HCT116 (cell line): ENCODE data around the gene SLC22A7. TPM values are rescaled to one million over a fixed set of nuclear protein-coding genes. Genes with fewer than 3 reads are reported as not detected.

Source experiments
- ATAC-seq: fragments of 200-7000 bp; cut with Tn5 transposase; 2 replicates; pipeline ENCODE4 v1.9.1; 2020; ENCODE audit warnings: mild to moderate bottlenecking, moderate library complexity
- BruUV-seq: library from RNA; stranded (reverse); fragments of 400-500 nt; replicated peaks from 2 replicates; lab custom pipeline; 2021; lab: Mats Ljungman, UMichigan
- CTCF ChIA-PET: fragments of 300-600 bp; sonication (Branson Sonifier 250); formaldehyde crosslinking; loops from one replicate; lab custom pipeline; 2021; ENCODE audit warnings: antibody characterized with exemption; lab: Charles Lee
- POLR2A ChIA-PET: fragments of 300-600, 350-600 bp; sonication (Branson Sonifier 250); formaldehyde crosslinking; loops from one replicate; lab custom pipeline; 2021; ENCODE audit warnings: antibody characterized with exemption; lab: Charles Lee
- RAD21 ChIA-PET, 2 experiments: fragments of 300-600 bp; sonication (Branson Sonifier 250); formaldehyde crosslinking; loops; one replicate each; lab custom pipeline; 2023; ENCODE audit warnings: low total read pairs in 2 of 2; ENCODE audit not compliant: uncharacterized antibody in 2 of 2, unreplicated experiment in 2 of 2, low non-redundant PET in 1 of 2; lab: Charles Lee
- DNase-seq: peaks from one replicate; pipeline ENCODE4 v3.0.0-alpha.2; 2010; ENCODE audit warnings: low read depth, low spot score
- H2AFZ ChIP-seq: fragments of 200-600 bp; shearing (Covaris generic), sonication (generic); 2 replicates; pipeline ENCODE4 v1.6.1; 2017; ENCODE audit warnings: low read depth, mixed run types, mixed read lengths, antibody characterized with exemption, low read length; ENCODE audit not compliant: poor library complexity, severe bottlenecking
- H3K27ac ChIP-seq: 2 replicates; pipeline ENCODE4 v1.5.1; 2012; ENCODE audit warnings: low read depth, low read length
- H3K27me3 ChIP-seq: fragments of 200-600 bp; sonication (generic); 2 replicates; pipeline ENCODE4 v1.6.1; 2016; ENCODE audit warnings: mixed run types, low read length, mixed read lengths; ENCODE audit not compliant: insufficient read depth
- H3K36me3 ChIP-seq, 2 experiments: fragments of 200-500 bp in 1 of 2; fragments of 200-600 bp in 1 of 2; sonication (Bioruptor generic) in 1 of 2; sonication (generic) in 1 of 2; 2 replicates each; pipeline versions ENCODE4 v1.5.1 to v1.6.1; 2014 to 2016; ENCODE audit warnings: low read length in 2 of 2, inconsistent platforms in 1 of 2, mixed read lengths in 1 of 2, mixed run types in 1 of 2; ENCODE audit not compliant: insufficient read depth in 2 of 2, control insufficient read depth in 1 of 2
- H3K4me1 ChIP-seq, 2 experiments: fragments of 200-600 bp in 1 of 2; sonication (generic) in 1 of 2; 2 replicates each; pipeline versions ENCODE4 v1.5.1 to v1.6.1; 2012 to 2017; ENCODE audit warnings: low read length in 2 of 2, inconsistent platforms in 1 of 2, mild to moderate bottlenecking in 1 of 2, mixed read lengths in 1 of 2, mixed run types in 1 of 2, moderate library complexity in 1 of 2; ENCODE audit not compliant: insufficient read depth in 2 of 2, control insufficient read depth in 1 of 2
- H3K4me2 ChIP-seq: fragments of 200-600 bp; sonication (generic); 2 replicates; pipeline ENCODE4 v1.6.1; 2017; ENCODE audit warnings: mixed run types, low read length, mixed read lengths
- H3K4me3 ChIP-seq, 2 experiments: fragments of 200-600 bp in 1 of 2; sonication (generic) in 1 of 2; replicated peaks in 1 of 2; 2 replicates each; pipeline ENCODE4 v1.5.1; 2011 to 2016; ENCODE audit warnings: low read length in 2 of 2, control low read depth in 1 of 2, low read depth in 1 of 2, mild to moderate bottlenecking in 1 of 2, mixed read lengths in 1 of 2, mixed run types in 1 of 2
- H3K79me2 ChIP-seq: fragments of 200-600 bp; sonication (generic); 2 replicates; pipeline ENCODE4 v1.6.1; 2017; ENCODE audit warnings: mild to moderate bottlenecking, mixed run types, low read length, moderate library complexity, mixed read lengths; ENCODE audit not compliant: insufficient read depth
- H3K9ac ChIP-seq: fragments of 200-600 bp; sonication (generic); 2 replicates; pipeline ENCODE4 v1.6.1; 2016; ENCODE audit warnings: low read length, mixed read lengths
- H3K9me2 ChIP-seq: fragments of 200-600 bp; sonication (generic), shearing (Covaris generic); 2 replicates; pipeline ENCODE4 v1.6.1; 2017; ENCODE audit warnings: mixed run types, mild to moderate bottlenecking, moderate library complexity; ENCODE audit not compliant: insufficient read depth
- H3K9me3 ChIP-seq, 2 experiments: fragments of 200-500 bp in 1 of 2; fragments of 200-600 bp in 1 of 2; sonication (Bioruptor generic) in 1 of 2; sonication (generic) in 1 of 2; 2 replicates each; pipeline ENCODE4 v1.6.1; 2014 to 2017; ENCODE audit warnings: low read length in 2 of 2, mixed read lengths in 2 of 2, inconsistent platforms in 1 of 2, low read depth in 1 of 2, mild to moderate bottlenecking in 1 of 2, mixed run types in 1 of 2, moderate library complexity in 1 of 2; ENCODE audit not compliant: control insufficient read depth in 1 of 2, insufficient read depth in 1 of 2
- H4K20me1 ChIP-seq: fragments of 200-600 bp; sonication (generic), shearing (Covaris generic); 2 replicates; pipeline ENCODE4 v1.6.1; 2017; ENCODE audit warnings: mixed run types, mild to moderate bottlenecking, moderate library complexity; ENCODE audit not compliant: insufficient read depth
- JUND ChIP-seq: IDR thresholded peaks from 2 replicates; pipeline ENCODE4 v1.6.1; 2012
- POLR2AphosphoS5 ChIP-seq: IDR thresholded peaks from 2 replicates; pipeline ENCODE4 v1.6.1; 2011; ENCODE audit warnings: mild to moderate bottlenecking, low read depth, low read length, moderate library complexity
- ZFX ChIP-seq: fragments of 450-650 bp; IDR thresholded peaks from 2 replicates; pipeline ENCODE4 v1.6.1; 2017
- ZNF274 ChIP-seq: fragments of 200-500 bp; sonication (Bioruptor generic); IDR thresholded peaks from 2 replicates; pipeline ENCODE4 v1.6.1; 2014; ENCODE audit warnings: mild to moderate bottlenecking, low read depth, low read length, inconsistent platforms
- intact Hi-C: fragments of 100-400 bp; cut with micrococcal nuclease; formaldehyde crosslinking; loops from 2 replicates; pipeline ENCODE4 v1.10.0; 2022
- total RNA-seq: library from RNA; stranded (reverse); gene quantifications from one replicate; pipeline ENCODE4 v1.2.1, GENCODE V29; 2021; ENCODE audit not compliant: unreplicated experiment
- TF ChIP-seq, protein P1 (sequence below): IDR thresholded peaks from 2 replicates; pipeline ENCODE4 v1.6.1; 2012
- TF ChIP-seq, protein P2 (sequence below): IDR thresholded peaks from 2 replicates; pipeline ENCODE4 v1.6.1; 2011; ENCODE audit warnings: mild to moderate bottlenecking, low read length, moderate library complexity; ENCODE audit not compliant: insufficient replicate concordance; ENCODE audit errors: extremely low read depth
- TF ChIP-seq, protein P3 (sequence below): IDR thresholded peaks from 2 replicates; pipeline ENCODE4 v1.6.1; 2012

SLC22A7 gene
- total RNA-seq, 1 experiment from 2014 or later: not detected

DNA sequence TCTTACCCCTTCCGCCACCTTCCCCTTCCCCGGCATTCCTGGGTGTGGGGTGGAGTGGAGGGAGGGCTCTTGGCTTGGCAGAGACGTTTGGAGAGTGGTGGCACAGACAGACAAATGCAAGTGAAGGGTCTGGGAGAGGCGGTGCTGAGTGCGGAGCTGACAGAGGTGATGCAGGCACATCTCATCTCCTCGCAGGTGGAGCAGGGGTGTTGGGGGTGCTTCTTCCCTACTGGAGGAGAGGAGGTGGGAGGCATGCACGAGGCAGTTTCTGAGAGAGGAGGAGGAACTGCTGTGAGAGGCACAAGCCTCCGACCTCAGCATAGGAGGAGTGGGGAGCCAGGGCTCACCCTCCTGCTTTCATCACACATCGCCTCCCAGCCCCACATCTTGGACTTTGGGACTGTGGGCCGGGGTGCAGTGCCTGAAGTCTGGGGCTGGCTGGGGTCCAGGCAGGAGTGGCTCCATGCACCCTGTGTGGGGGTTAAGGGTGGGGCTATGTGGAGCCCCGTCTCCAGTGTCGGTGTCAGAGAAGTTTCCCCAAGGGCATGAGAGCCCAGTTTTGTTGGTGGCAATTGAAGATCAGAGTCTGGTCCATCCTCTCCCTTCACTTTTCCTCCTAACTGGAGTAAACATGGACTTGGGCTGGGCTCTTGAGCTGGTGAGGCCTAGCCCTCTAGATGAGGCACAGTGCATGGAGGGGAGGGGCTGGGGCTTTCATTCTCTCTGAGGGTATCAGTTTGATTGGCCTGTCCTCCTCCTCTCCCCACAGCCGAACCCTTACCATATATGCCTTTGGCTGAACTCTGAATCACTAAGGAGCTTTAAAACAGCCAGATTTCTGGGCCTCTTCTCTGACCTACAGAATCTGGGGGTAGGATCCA, 20.2 kb upstream of the SLC22A7 start:
- H3K4me2 ChIP-seq: peak overlapping the region; percentile 15; the same call in 1 of the 2 replicates
- ChIA-PET RAD21 (no interaction called here), CTCF (interaction anchor here (0.5 to 1.4 kb wide), 2 partner anchors 9 to 219 kb away, joined by 3 read pairs; no protein-coding TSS in a partner anchor), POLR2A (no interaction called here)
- H2AFZ ChIP-seq: no peak overlapping the region
- no peaks in the 10 kb centered on the region for H3K9me3 ChIP-seq
- no TSS peak for BruUV-seq
- ATAC-seq (peak; percentile 35; the same call in 1 of the 2 replicates), DNase-seq (no peak)
- 0 out of 2 replicates have a peak, but pooled peaks have one; percentile 31 for TF ChIP-seq ZFX
- TF ChIP-seq POLR2AphosphoS5: no peak
- no peaks in the 10 kb centered on the region for H3K36me3 ChIP-seq
- no peaks in the 10 kb centered on the region for H3K79me2 ChIP-seq
- H3K27ac ChIP-seq: no peak overlapping the region
- H3K9me2 ChIP-seq: no peaks in the 10 kb centered on the region
- intact Hi-C loops: no loop called here
- H3K27me3 ChIP-seq: no peaks in the 10 kb centered on the region
- H3K4me3 ChIP-seq: no peak overlapping the region
- peaks cover 0 to 12% of the 10 kb centered on the region in 2 experiments; a peak in 2 of 4 replicates for H3K4me1 ChIP-seq
- H3K9ac ChIP-seq: no peak overlapping the region
- H4K20me1 ChIP-seq: no peaks in the 10 kb centered on the region

DNA sequence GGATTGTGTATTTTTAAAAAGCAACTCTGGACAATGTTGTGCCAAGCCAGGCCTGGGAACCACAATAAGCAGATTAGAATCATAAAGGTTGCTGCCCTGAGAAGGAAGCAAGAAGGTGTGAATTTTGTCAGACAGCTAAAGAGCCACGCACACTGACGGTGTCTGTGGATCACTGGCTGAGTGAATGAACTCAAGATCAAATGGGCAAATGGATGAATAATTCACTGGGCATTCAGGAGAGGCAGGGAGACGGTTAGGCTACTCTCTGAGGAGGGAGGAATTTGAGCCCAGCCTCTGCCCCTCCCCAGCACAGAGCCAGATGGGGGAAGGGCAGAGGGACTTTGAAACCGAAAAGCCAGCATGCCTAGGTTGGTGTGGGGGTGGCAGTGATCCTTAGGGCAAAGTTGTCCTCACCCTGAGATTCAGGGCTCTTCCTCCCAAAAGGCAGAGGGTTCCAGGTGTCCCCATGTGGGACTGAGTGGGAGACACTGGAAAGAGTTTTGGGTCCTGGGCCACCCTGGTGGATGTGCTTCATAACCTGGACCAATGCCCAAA, 19.5 kb upstream of the SLC22A7 start:
- Histone ChIP-seq H3K4me2 (peak overlapping the region; percentile 15), H3K9me3 (no peaks in the 10 kb centered on the region), H3K9me2 (no peaks in the 10 kb centered on the region), H3K9ac (no peak overlapping the region), H3K36me3 (no peaks in the 10 kb centered on the region), H2AFZ (no peak overlapping the region), H3K4me1 (peaks cover 0 to 12% of the 10 kb centered on the region in 2 experiments; a peak in 2 of 4 replicates), H4K20me1 (no peaks in the 10 kb centered on the region), H3K27me3 (no peaks in the 10 kb centered on the region), H3K4me3 (no peak overlapping the region), H3K79me2 (no peaks in the 10 kb centered on the region), H3K27ac (no peak overlapping the region)
- DNase-seq (no peak), ATAC-seq (peak; percentile 39; the same call in 1 of the 2 replicates)
- intact Hi-C loops: no loop called here
- ChIA-PET CTCF (interaction anchor here (0.5 to 1.4 kb wide), 2 partner anchors 10 to 218 kb away, joined by 3 read pairs; no protein-coding TSS in a partner anchor), POLR2A (no interaction called here), RAD21 (no interaction called here)
- BruUV-seq: no TSS peak
- TF ChIP-seq, protein P1, sequence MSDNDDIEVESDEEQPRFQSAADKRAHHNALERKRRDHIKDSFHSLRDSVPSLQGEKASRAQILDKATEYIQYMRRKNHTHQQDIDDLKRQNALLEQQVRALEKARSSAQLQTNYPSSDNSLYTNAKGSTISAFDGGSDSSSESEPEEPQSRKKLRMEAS: no peak
- TF ChIP-seq, protein P2, sequence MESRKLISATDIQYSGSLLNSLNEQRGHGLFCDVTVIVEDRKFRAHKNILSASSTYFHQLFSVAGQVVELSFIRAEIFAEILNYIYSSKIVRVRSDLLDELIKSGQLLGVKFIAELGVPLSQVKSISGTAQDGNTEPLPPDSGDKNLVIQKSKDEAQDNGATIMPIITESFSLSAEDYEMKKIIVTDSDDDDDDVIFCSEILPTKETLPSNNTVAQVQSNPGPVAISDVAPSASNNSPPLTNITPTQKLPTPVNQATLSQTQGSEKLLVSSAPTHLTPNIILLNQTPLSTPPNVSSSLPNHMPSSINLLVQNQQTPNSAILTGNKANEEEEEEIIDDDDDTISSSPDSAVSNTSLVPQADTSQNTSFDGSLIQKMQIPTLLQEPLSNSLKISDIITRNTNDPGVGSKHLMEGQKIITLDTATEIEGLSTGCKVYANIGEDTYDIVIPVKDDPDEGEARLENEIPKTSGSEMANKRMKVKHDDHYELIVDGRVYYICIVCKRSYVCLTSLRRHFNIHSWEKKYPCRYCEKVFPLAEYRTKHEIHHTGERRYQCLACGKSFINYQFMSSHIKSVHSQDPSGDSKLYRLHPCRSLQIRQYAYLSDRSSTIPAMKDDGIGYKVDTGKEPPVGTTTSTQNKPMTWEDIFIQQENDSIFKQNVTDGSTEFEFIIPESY: no peak
- TF ChIP-seq ZNF274: no peak
- TF ChIP-seq JUND: no peak
- TF ChIP-seq, protein P3, sequence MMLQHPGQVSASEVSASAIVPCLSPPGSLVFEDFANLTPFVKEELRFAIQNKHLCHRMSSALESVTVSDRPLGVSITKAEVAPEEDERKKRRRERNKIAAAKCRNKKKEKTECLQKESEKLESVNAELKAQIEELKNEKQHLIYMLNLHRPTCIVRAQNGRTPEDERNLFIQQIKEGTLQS: no peak
